ENCODE data around the gene FCRL5. TPM values are rescaled to one million over a fixed set of nuclear protein-coding genes. Genes with fewer than 3 reads are reported as not detected.

FCRL5 gene
- total RNA-seq, 1 donor from 2014 or later, result not detected

- Histone ChIP-seq H3K27me3 (ENCODE audit: insufficient read depth, low read length) (no peaks in the 10 kb centered on the region), H2AFZ (ENCODE audit: low read depth, low read length) (no peak overlapping the region), H4K20me1 (ENCODE audit: insufficient read depth, low read length) (no peaks in the 10 kb centered on the region), H3K9me3 (ENCODE audit: insufficient read depth, low read depth, low read length) (no peaks in the 10 kb centered on the region), H3K4me3 (ENCODE audit: insufficient read depth, low read depth, low read length) (no peak overlapping the region), H3K79me2 (ENCODE audit: insufficient read depth, low read length) (no peaks in the 10 kb centered on the region), H3K36me3 (ENCODE audit: insufficient read depth, low read length) (no peaks in the 10 kb centered on the region), H3K4me2 (ENCODE audit: low read length) (no peak overlapping the region), H3K4me1 (ENCODE audit: insufficient read depth, low read length) (no peaks in the 10 kb centered on the region), H3K27ac (ENCODE audit: low read depth, low read length) (no peak overlapping the region), H3K9ac (ENCODE audit: low read length) (no peak overlapping the region)
- no peak overlapping the region for H3K4me3 Mint-ChIP-seq (ENCODE audit: unreplicated experiment)
- no peaks in the 10 kb centered on the region for H3K36me3 Mint-ChIP-seq (ENCODE audit: low read depth, unreplicated experiment)
- peaks cover 3% of the 10 kb centered on the region for H3K9me3 Mint-ChIP-seq (ENCODE audit: unreplicated experiment)
- FAIRE-seq (no peak), DNase-seq (ENCODE audit: low read depth) (no peak)
- TF ChIP-seq, protein P1, sequence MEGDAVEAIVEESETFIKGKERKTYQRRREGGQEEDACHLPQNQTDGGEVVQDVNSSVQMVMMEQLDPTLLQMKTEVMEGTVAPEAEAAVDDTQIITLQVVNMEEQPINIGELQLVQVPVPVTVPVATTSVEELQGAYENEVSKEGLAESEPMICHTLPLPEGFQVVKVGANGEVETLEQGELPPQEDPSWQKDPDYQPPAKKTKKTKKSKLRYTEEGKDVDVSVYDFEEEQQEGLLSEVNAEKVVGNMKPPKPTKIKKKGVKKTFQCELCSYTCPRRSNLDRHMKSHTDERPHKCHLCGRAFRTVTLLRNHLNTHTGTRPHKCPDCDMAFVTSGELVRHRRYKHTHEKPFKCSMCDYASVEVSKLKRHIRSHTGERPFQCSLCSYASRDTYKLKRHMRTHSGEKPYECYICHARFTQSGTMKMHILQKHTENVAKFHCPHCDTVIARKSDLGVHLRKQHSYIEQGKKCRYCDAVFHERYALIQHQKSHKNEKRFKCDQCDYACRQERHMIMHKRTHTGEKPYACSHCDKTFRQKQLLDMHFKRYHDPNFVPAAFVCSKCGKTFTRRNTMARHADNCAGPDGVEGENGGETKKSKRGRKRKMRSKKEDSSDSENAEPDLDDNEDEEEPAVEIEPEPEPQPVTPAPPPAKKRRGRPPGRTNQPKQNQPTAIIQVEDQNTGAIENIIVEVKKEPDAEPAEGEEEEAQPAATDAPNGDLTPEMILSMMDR (IDR thresholded peaks at IDR 0.05; ENCODE audit: insufficient read depth, low read depth, low read length), result no peak
- TF ChIP-seq EZH2 (IDR thresholded peaks at IDR 0.05; ENCODE audit: insufficient read depth, low read length), result no peak
- no peak overlapping the region for H3K27ac Mint-ChIP-seq (ENCODE audit: unreplicated experiment)
- H3K4me1 Mint-ChIP-seq (ENCODE audit: low read depth, unreplicated experiment), result no peaks in the 10 kb centered on the region
- H3K27me3 Mint-ChIP-seq (ENCODE audit: low read depth, unreplicated experiment), result peaks cover 25% of the 10 kb centered on the region
These were observed 33.7 kb upstream of the FCRL5 start for GRCh38 chr1:157585984-157586383.

- H3K4me3 Mint-ChIP-seq (ENCODE audit: unreplicated experiment), result no peak overlapping the region
- H3K9me3 ChIP-seq (ENCODE audit: insufficient read depth, low read depth, low read length), result no peaks in the 10 kb centered on the region
- H3K27me3 Mint-ChIP-seq (ENCODE audit: low read depth, unreplicated experiment), result peaks cover 25% of the 10 kb centered on the region
- FAIRE-seq (no peak), DNase-seq (ENCODE audit: low read depth) (no peak)
- H3K4me3 ChIP-seq (ENCODE audit: insufficient read depth, low read depth, low read length), result no peak overlapping the region
- H3K27ac Mint-ChIP-seq (ENCODE audit: unreplicated experiment), result no peak overlapping the region
- H2AFZ ChIP-seq (ENCODE audit: low read depth, low read length), result no peak overlapping the region
- H3K79me2 ChIP-seq (ENCODE audit: insufficient read depth, low read length), result no peaks in the 10 kb centered on the region
- no peaks in the 10 kb centered on the region for H4K20me1 ChIP-seq (ENCODE audit: insufficient read depth, low read length)
- no peaks in the 10 kb centered on the region for H3K4me1 ChIP-seq (ENCODE audit: insufficient read depth, low read length)
- H3K9me3 Mint-ChIP-seq (ENCODE audit: unreplicated experiment), result peaks cover 3% of the 10 kb centered on the region
- no peak for TF ChIP-seq EZH2 (IDR thresholded peaks at IDR 0.05; ENCODE audit: insufficient read depth, low read length)
- TF ChIP-seq, protein P1 (IDR thresholded peaks at IDR 0.05; ENCODE audit: insufficient read depth, low read depth, low read length), result no peak
- no peaks in the 10 kb centered on the region for H3K27me3 ChIP-seq (ENCODE audit: insufficient read depth, low read length)
- no peaks in the 10 kb centered on the region for H3K4me1 Mint-ChIP-seq (ENCODE audit: low read depth, unreplicated experiment)
- no peaks in the 10 kb centered on the region for H3K36me3 ChIP-seq (ENCODE audit: insufficient read depth, low read length)
- no peak overlapping the region for H3K4me2 ChIP-seq (ENCODE audit: low read length)
- no peak overlapping the region for H3K27ac ChIP-seq (ENCODE audit: low read depth, low read length)
- no peak overlapping the region for H3K9ac ChIP-seq (ENCODE audit: low read length)
- no peaks in the 10 kb centered on the region for H3K36me3 Mint-ChIP-seq (ENCODE audit: low read depth, unreplicated experiment)
These were observed 32.2 kb upstream of the FCRL5 start for GRCh38 chr1:157584503-157584902.

- H3K4me1 ChIP-seq (ENCODE audit: insufficient read depth, low read length), result no peaks in the 10 kb centered on the region
- no peaks in the 10 kb centered on the region for H3K36me3 ChIP-seq (ENCODE audit: insufficient read depth, low read length)
- DNase-seq (ENCODE audit: low read depth) (no peak), FAIRE-seq (no peak)
- H3K27ac ChIP-seq (ENCODE audit: low read depth, low read length), result no peak overlapping the region
- no peaks in the 10 kb centered on the region for H3K9me3 ChIP-seq (ENCODE audit: insufficient read depth, low read depth, low read length)
- no peaks in the 10 kb centered on the region for H3K79me2 ChIP-seq (ENCODE audit: insufficient read depth, low read length)
- peaks cover 18% of the 10 kb centered on the region for H3K27me3 Mint-ChIP-seq (ENCODE audit: low read depth, unreplicated experiment)
- H3K27ac Mint-ChIP-seq (ENCODE audit: unreplicated experiment), result no peak overlapping the region
- no peaks in the 10 kb centered on the region for H4K20me1 ChIP-seq (ENCODE audit: insufficient read depth, low read length)
- H3K9me3 Mint-ChIP-seq (ENCODE audit: unreplicated experiment), result no peaks in the 10 kb centered on the region
- H3K4me2 ChIP-seq (ENCODE audit: low read length), result no peak overlapping the region
- no peaks in the 10 kb centered on the region for H3K4me1 Mint-ChIP-seq (ENCODE audit: low read depth, unreplicated experiment)
- H3K4me3 ChIP-seq (ENCODE audit: insufficient read depth, low read depth, low read length), result no peak overlapping the region
- no peaks in the 10 kb centered on the region for H3K36me3 Mint-ChIP-seq (ENCODE audit: low read depth, unreplicated experiment)
- no peaks in the 10 kb centered on the region for H3K27me3 ChIP-seq (ENCODE audit: insufficient read depth, low read length)
- H3K4me3 Mint-ChIP-seq (ENCODE audit: unreplicated experiment), result no peak overlapping the region
- TF ChIP-seq, protein P1 (IDR thresholded peaks at IDR 0.05; ENCODE audit: insufficient read depth, low read depth, low read length), result no peak
- TF ChIP-seq EZH2 (IDR thresholded peaks at IDR 0.05; ENCODE audit: insufficient read depth, low read length), result no peak
- no peak overlapping the region for H2AFZ ChIP-seq (ENCODE audit: low read depth, low read length)
- no peak overlapping the region for H3K9ac ChIP-seq (ENCODE audit: low read length)
These were observed 28.5 kb upstream of the FCRL5 start for GRCh38 chr1:157580828-157581210.
